GM06990 (cell line): ENCODE data around the gene CDHR2.
"Not testable (repeated sequence)": the region's sequence is repeated elsewhere in the genome, so short reads cannot be mapped to it uniquely, and the experiment has no call there.

Experiments
- DNase-seq: peaks from one replicate; pipeline ENCODE4 v3.0.0-alpha.2; 2011; ENCODE audit not compliant: insufficient read length; ENCODE audit errors: extremely low read depth
- H3K27me3 ChIP-seq: replicated peaks from 2 replicates; pipeline ENCODE4 v1.6.0; 2011; ENCODE audit warnings: low read length; ENCODE audit not compliant: control insufficient read depth, insufficient read depth
- H3K36me3 ChIP-seq: 2 replicates; pipeline ENCODE4 v1.5.1; 2011; ENCODE audit warnings: low read length; ENCODE audit not compliant: control insufficient read depth, insufficient read depth
- H3K4me3 ChIP-seq: replicated peaks from 2 replicates; pipeline ENCODE4 v1.5.1; 2011; ENCODE audit warnings: low read depth, mild to moderate bottlenecking, control low read depth, low read length
- CTCF ChIP-seq: IDR thresholded peaks from 2 replicates; pipeline ENCODE4 v1.5.1; 2011; ENCODE audit warnings: low read length, control low read depth, mild to moderate bottlenecking, inconsistent platforms; ENCODE audit not compliant: insufficient read depth, poor library complexity, severe bottlenecking

CDHR2 gene

GRCh38 chr5:176589039-176589769, 40.1 kb downstream of the CDHR2 start:
- Histone ChIP-seq H3K27me3 (no peaks in the 10 kb centered on the region), H3K4me3 (no peak overlapping the region), H3K36me3 (no peaks in the 10 kb centered on the region)
- no peak for DNase-seq
- TF ChIP-seq CTCF, result no peak

GRCh38 chr5:176590035-176590717, 41.0 kb downstream of the CDHR2 start:
- Histone ChIP-seq H3K4me3 (no peak overlapping the region), H3K27me3 (no peaks in the 10 kb centered on the region), H3K36me3 (no peaks in the 10 kb centered on the region)
- DNase-seq, result no peak
- TF ChIP-seq CTCF, result no peak

DNA sequence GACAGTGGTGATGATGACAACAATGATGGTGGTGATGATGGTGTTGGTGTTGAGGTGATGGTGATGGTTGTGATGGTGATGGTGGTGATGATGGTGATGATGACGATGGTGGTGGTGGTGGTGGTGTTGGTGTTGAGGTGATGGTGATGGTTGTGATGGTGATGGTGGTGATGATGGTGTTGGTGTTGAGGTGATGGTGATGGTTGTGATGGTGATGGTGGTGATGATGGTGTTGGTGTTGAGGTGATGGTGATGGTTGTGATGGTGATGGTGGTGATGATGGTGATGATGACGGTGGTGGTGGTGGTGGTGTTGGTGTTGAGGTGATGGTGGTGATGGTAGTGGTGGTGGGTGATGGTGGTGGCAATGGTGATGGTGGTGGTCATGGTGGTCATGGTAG, 42.5 kb downstream of the CDHR2 start:
- H3K4me3 ChIP-seq, H3K36me3 ChIP-seq, H3K27me3 ChIP-seq, DNase-seq: not testable (repeated sequence)

DNA sequence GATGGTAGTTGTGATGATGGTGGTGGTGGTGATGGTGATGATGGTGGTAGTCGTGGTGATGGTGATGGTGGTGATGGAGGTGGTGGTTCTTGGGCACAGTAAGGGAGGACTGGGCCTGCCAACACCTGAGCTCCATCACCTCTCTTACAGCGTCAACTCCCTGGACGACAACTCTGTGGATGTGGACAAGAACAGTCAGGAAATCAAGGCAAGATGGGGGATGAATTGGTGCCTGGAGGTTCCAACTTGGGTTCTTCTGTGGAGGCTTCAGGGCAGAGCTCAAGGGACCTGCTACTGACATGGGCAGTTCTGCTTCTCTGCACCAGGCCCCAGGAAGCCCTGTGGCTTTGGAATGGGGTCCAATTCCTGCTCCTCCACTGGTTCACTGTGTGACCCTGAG, 43.4 kb downstream of the CDHR2 start:
- Histone ChIP-seq H3K4me3 (no peak overlapping the region), H3K36me3 (no peaks in the 10 kb centered on the region), H3K27me3 (no peaks in the 10 kb centered on the region; the same call in 1 of the 2 replicates)
- TF ChIP-seq CTCF, result no peak
- DNase-seq, result no peak

DNA sequence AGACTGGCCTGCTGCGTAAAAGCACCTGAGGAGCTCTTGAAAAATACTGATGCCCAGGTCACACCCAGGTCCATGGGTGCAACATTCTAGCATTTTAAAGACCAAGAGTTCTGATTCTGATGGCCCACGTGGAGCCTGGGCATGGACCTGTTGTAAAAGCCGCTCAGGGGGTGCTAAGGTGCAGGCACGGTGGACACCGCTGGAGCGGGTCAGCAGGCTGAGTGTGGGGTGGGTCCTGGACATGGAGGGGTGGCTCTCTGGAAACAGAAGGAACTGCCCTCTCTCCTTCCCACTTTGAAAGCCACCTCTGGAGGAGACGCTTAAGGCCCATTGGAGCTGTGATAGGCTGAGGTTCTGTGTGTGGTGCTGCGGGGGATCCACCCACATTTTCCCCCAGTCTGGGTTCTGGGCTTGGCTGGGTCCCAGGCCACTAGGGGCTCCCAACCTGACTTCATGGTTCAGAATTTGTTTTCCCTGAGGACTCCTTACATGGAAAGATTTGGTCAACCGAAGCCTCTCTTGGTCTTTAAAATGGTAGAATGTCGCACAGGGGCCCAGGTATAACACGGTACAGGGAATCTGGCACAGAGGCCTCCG, 44.2 kb downstream of the CDHR2 start:
- no peak for TF ChIP-seq CTCF
- Histone ChIP-seq H3K4me3 (no peak overlapping the region), H3K36me3 (no peaks in the 10 kb centered on the region), H3K27me3 (no peaks in the 10 kb centered on the region; the same call in 1 of the 2 replicates)
- no peak for DNase-seq

- no peaks in the 10 kb centered on the region; the same call in 1 of the 2 replicates for H3K27me3 ChIP-seq
- no peak for TF ChIP-seq CTCF
- H3K4me3 ChIP-seq, result no peak overlapping the region
- DNase-seq, result no peak
- no peaks in the 10 kb centered on the region for H3K36me3 ChIP-seq
Measured at GRCh38 chr5:176594554-176594953, 45.4 kb downstream of the CDHR2 start.
